ENCODE results near the gene STX7. TPM values are rescaled to one million over a fixed set of nuclear protein-coding genes. Genes with fewer than 3 reads are reported as not detected.
A peak's percentile ranks its signal among the peaks of the same experiment; 100 is the strongest.

Gene STX7
- total RNA-seq, 1 donor from 2014 or later = 49.3 TPM

GRCh38 chr6:132487762-132488161, 25.2 kb downstream of the STX7 start:
- Mint-ChIP-seq H3K9me3 (ENCODE audit: unreplicated experiment) (no peaks in the 10 kb centered on the region), H3K27ac (ENCODE audit: unreplicated experiment) (no peak overlapping the region), H3K27me3 (ENCODE audit: unreplicated experiment) (no peaks in the 10 kb centered on the region), H3K36me3 (ENCODE audit: unreplicated experiment) (peaks cover 10% of the 10 kb centered on the region), H3K4me1 (ENCODE audit: unreplicated experiment) (peaks cover 16% of the 10 kb centered on the region), H3K4me3 (ENCODE audit: unreplicated experiment) (no peak overlapping the region)
- TF ChIP-seq CTCF (IDR thresholded peaks at IDR 0.05) = no peak
- DNase-seq (ENCODE audit: extremely low spot score, unreplicated experiment) = no peak

GRCh38 chr6:132484680-132485018, 28.3 kb downstream of the STX7 start:
- H3K4me3 Mint-ChIP-seq (ENCODE audit: unreplicated experiment) = no peak overlapping the region
- no peak for DNase-seq (ENCODE audit: extremely low spot score, unreplicated experiment)
- no peak overlapping the region for H3K27ac Mint-ChIP-seq (ENCODE audit: unreplicated experiment)
- no peaks in the 10 kb centered on the region for H3K27me3 Mint-ChIP-seq (ENCODE audit: unreplicated experiment)
- peaks cover 19% of the 10 kb centered on the region for H3K4me1 Mint-ChIP-seq (ENCODE audit: unreplicated experiment)
- no peak for TF ChIP-seq CTCF (IDR thresholded peaks at IDR 0.05)
- H3K36me3 Mint-ChIP-seq (ENCODE audit: unreplicated experiment) = peaks cover 18% of the 10 kb centered on the region
- no peaks in the 10 kb centered on the region for H3K9me3 Mint-ChIP-seq (ENCODE audit: unreplicated experiment)

- no peak overlapping the region for H3K4me3 Mint-ChIP-seq (ENCODE audit: unreplicated experiment)
- no peaks in the 10 kb centered on the region for H3K9me3 Mint-ChIP-seq (ENCODE audit: unreplicated experiment)
- peaks cover 20% of the 10 kb centered on the region for H3K4me1 Mint-ChIP-seq (ENCODE audit: unreplicated experiment)
- no peak overlapping the region for H3K27ac Mint-ChIP-seq (ENCODE audit: unreplicated experiment)
- TF ChIP-seq CTCF (IDR thresholded peaks at IDR 0.05) = peak; percentile 78
- H3K36me3 Mint-ChIP-seq (ENCODE audit: unreplicated experiment) = peaks cover 14% of the 10 kb centered on the region
- DNase-seq (ENCODE audit: extremely low spot score, unreplicated experiment) = no peak
- no peaks in the 10 kb centered on the region for H3K27me3 Mint-ChIP-seq (ENCODE audit: unreplicated experiment)
Measured at GRCh38 chr6:132483779-132484679, 28.9 kb downstream of the STX7 start.

- Mint-ChIP-seq H3K4me3 (ENCODE audit: unreplicated experiment) (no peak overlapping the region), H3K36me3 (ENCODE audit: unreplicated experiment) (peaks cover 14% of the 10 kb centered on the region), H3K9me3 (ENCODE audit: unreplicated experiment) (no peaks in the 10 kb centered on the region), H3K4me1 (ENCODE audit: unreplicated experiment) (peaks cover 26% of the 10 kb centered on the region), H3K27me3 (ENCODE audit: unreplicated experiment) (no peaks in the 10 kb centered on the region), H3K27ac (ENCODE audit: unreplicated experiment) (no peak overlapping the region)
- TF ChIP-seq CTCF (IDR thresholded peaks at IDR 0.05) = no peak
- DNase-seq (ENCODE audit: extremely low spot score, unreplicated experiment) = no peak
Measured at GRCh38 chr6:132482581-132482980, 30.3 kb downstream of the STX7 start.

GRCh38 chr6:132481189-132481588, 31.7 kb downstream of the STX7 start:
- Mint-ChIP-seq H3K4me3 (ENCODE audit: unreplicated experiment) (no peak overlapping the region), H3K4me1 (ENCODE audit: unreplicated experiment) (peaks cover 30% of the 10 kb centered on the region), H3K9me3 (ENCODE audit: unreplicated experiment) (no peaks in the 10 kb centered on the region), H3K36me3 (ENCODE audit: unreplicated experiment) (peaks cover 9% of the 10 kb centered on the region), H3K27me3 (ENCODE audit: unreplicated experiment) (no peaks in the 10 kb centered on the region), H3K27ac (ENCODE audit: unreplicated experiment) (no peak overlapping the region)
- no peak for DNase-seq (ENCODE audit: extremely low spot score, unreplicated experiment)
- TF ChIP-seq CTCF (IDR thresholded peaks at IDR 0.05) = no peak

Measured in osteocyte (in vitro differentiated cells).